ENCODE measurements around the gene UGGT2. TPM values are rescaled to one million over a fixed set of nuclear protein-coding genes. Genes with fewer than 3 reads are reported as not detected.

The UGGT2 gene
- total RNA-seq, 1 experiment from 2014 or later, result 34.5 TPM

DNA sequence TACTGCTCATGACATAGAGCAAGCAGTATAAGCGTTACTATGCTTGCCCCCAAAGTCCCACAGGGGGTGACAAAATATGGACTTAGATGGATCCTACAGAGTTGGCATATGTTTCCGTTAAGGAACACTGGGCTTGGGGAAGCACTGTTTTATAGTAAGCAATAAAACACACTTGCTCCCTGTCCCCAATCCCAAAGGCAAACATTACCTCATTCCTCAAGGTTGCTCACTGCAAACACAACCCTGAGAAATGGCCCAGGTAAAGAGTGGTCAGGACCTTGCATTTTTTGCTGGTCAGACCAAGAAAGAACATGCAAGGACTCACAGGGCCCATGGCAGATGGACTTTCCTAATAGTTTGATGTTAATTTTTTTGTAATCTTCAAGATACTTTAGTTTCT, 32.3 kb downstream of the UGGT2 start:
- H3K14ac ChIP-seq (ENCODE audit: insufficient read depth, low read length), result no peak overlapping the region
- no peak overlapping the region for H3K23ac ChIP-seq (ENCODE audit: insufficient read length, low read depth, low read length)
- H3K23me2 ChIP-seq (ENCODE audit: insufficient read length, low read depth, low read length, poor library complexity, severe bottlenecking), result no peaks in the 10 kb centered on the region
- no CpG with 5 or more reads among the region's 2 CpGs for WGBS (ENCODE audit: extremely low coverage, insufficient read length, low lambda C conversion rate)
- no peak overlapping the region for H3K9ac ChIP-seq (ENCODE audit: extremely low read depth, insufficient read length, low read length)
- no peak overlapping the region for H2BK5ac ChIP-seq (ENCODE audit: insufficient read length, low read length)
- H2BK12ac ChIP-seq (ENCODE audit: insufficient read length, low read depth, low read length), result no peak overlapping the region
- no peak overlapping the region for H2BK20ac ChIP-seq (ENCODE audit: low read depth, low read length, poor library complexity, severe bottlenecking)
- no peak overlapping the region for H2BK120ac ChIP-seq (ENCODE audit: low read depth, low read length, poor library complexity, severe bottlenecking)
- H3K18ac ChIP-seq (ENCODE audit: insufficient read length, low read depth, low read length), result no peak overlapping the region
- H4K8ac ChIP-seq (replicated peaks; ENCODE audit: insufficient read length, low read depth, low read length), result no peak overlapping the region
- H2BK15ac ChIP-seq (ENCODE audit: low read depth, low read length), result no peak overlapping the region
- TF ChIP-seq, protein P1, sequence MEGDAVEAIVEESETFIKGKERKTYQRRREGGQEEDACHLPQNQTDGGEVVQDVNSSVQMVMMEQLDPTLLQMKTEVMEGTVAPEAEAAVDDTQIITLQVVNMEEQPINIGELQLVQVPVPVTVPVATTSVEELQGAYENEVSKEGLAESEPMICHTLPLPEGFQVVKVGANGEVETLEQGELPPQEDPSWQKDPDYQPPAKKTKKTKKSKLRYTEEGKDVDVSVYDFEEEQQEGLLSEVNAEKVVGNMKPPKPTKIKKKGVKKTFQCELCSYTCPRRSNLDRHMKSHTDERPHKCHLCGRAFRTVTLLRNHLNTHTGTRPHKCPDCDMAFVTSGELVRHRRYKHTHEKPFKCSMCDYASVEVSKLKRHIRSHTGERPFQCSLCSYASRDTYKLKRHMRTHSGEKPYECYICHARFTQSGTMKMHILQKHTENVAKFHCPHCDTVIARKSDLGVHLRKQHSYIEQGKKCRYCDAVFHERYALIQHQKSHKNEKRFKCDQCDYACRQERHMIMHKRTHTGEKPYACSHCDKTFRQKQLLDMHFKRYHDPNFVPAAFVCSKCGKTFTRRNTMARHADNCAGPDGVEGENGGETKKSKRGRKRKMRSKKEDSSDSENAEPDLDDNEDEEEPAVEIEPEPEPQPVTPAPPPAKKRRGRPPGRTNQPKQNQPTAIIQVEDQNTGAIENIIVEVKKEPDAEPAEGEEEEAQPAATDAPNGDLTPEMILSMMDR (conservative IDR thresholded peaks at IDR 0.05), result no peak
- H3K9me3 ChIP-seq (ENCODE audit: control insufficient read depth, low read depth, low read length), result peaks cover 6% of the 10 kb centered on the region
- no peak overlapping the region for H3K4me3 Mint-ChIP-seq
- no peaks in the 10 kb centered on the region for H3K4me1 ChIP-seq (ENCODE audit: insufficient read depth, low read length)
- no peak overlapping the region for H4K5ac ChIP-seq (ENCODE audit: insufficient read length, low read depth, low read length)
- no peak overlapping the region for H3K56ac ChIP-seq (ENCODE audit: insufficient read length, low read depth, low read length)
- H3K79me1 ChIP-seq (ENCODE audit: insufficient read depth, low read depth, low read length, poor library complexity, severe bottlenecking), result no peaks in the 10 kb centered on the region
- no peak overlapping the region for H3K4me2 ChIP-seq (ENCODE audit: insufficient read depth, insufficient read length, low read length)
- no peaks in the 10 kb centered on the region for H3K79me2 ChIP-seq (ENCODE audit: insufficient read depth, low read length)
- H4K91ac ChIP-seq (ENCODE audit: insufficient read length, low read depth, low read length), result no peak overlapping the region
- no peak overlapping the region for H3K4ac ChIP-seq (ENCODE audit: low read depth, low read length)
- no peak for DNase-seq
- H3K36me3 Mint-ChIP-seq (ENCODE audit: insufficient read depth in 1 of 3, low read depth in 3 of 3), result peaks cover 20 to 25% (median 21%) of the 10 kb centered on the region in 3 experiments
- no peak overlapping the region for H2AFZ ChIP-seq (ENCODE audit: low read length)
- no peak overlapping the region for H3K27ac ChIP-seq (ENCODE audit: insufficient read length, low read depth, low read length)
- no peak overlapping the region for H3T11ph ChIP-seq (ENCODE audit: low read length)
- H3K27ac Mint-ChIP-seq, result no peak overlapping the region
- no peaks in the 10 kb centered on the region for H4K20me1 ChIP-seq (ENCODE audit: control insufficient read depth, insufficient read depth, insufficient read length)
- H3K4me1 Mint-ChIP-seq, result peaks cover 11 to 12% of the 10 kb centered on the region in 2 experiments
- H2AK5ac ChIP-seq (ENCODE audit: insufficient read length, low read length), result no peak overlapping the region
- peaks cover 0 to 13% of the 10 kb centered on the region in 2 experiments; a peak in 4 of 5 replicates for H3K9me3 Mint-ChIP-seq
- no peaks in the 10 kb centered on the region for H3K27me3 ChIP-seq (ENCODE audit: insufficient read depth, low read length)
- no peaks in the 10 kb centered on the region for H3K27me3 Mint-ChIP-seq (ENCODE audit: low read depth)
